MCF 10A (cell line): ENCODE data around the gene ABR. TPM values are rescaled to one million over a fixed set of nuclear protein-coding genes. Genes with fewer than 3 reads are reported as not detected.

Source experiments
- BruUV-seq: library from RNA; stranded (reverse); fragments of 400-500 nt; replicated peaks from 2 replicates; lab custom pipeline; 2021; lab: Mats Ljungman, UMichigan
- CTCF ChIA-PET: fragments of 300-600 bp; sonication (Branson Sonifier 250); formaldehyde crosslinking; extraction: SDS; loops from one replicate; lab custom pipeline; 2021; ENCODE audit warnings: antibody characterized with exemption, inconsistent platforms; lab: Yijun Ruan, JAX
- POLR2A ChIA-PET: fragments of 300-600, 350-650 bp; sonication (Branson Sonifier 250); formaldehyde crosslinking; extraction: SDS; loops from one replicate; lab custom pipeline; 2020; ENCODE audit warnings: antibody characterized with exemption, inconsistent platforms; lab: Yijun Ruan, JAX
- DNase-seq: peaks from one replicate; pipeline ENCODE4 v3.0.0-alpha.2; 2018; ENCODE audit not compliant: unreplicated experiment
- H3K27ac Mint-ChIP-seq: one replicate; pipeline ENCODE4 v1.8.0; 2022; ENCODE audit warnings: mild to moderate bottlenecking, low read depth, mixed read lengths; ENCODE audit not compliant: unreplicated experiment
- H3K27me3 Mint-ChIP-seq: one replicate; pipeline ENCODE4 v1.8.0; 2022; ENCODE audit warnings: mixed read lengths; ENCODE audit not compliant: insufficient read depth, unreplicated experiment
- H3K36me3 Mint-ChIP-seq: one replicate; pipeline ENCODE4 v1.8.0; 2022; ENCODE audit warnings: mild to moderate bottlenecking, moderate library complexity, mixed read lengths; ENCODE audit not compliant: insufficient read depth, unreplicated experiment
- H3K4me1 Mint-ChIP-seq: one replicate; pipeline ENCODE4 v1.8.0; 2022; ENCODE audit warnings: mixed read lengths; ENCODE audit not compliant: insufficient read depth, unreplicated experiment
- H3K4me3 Mint-ChIP-seq: one replicate; pipeline ENCODE4 v1.8.0; 2022; ENCODE audit warnings: mild to moderate bottlenecking, moderate library complexity, mixed read lengths; ENCODE audit not compliant: unreplicated experiment
- H3K9me3 Mint-ChIP-seq: one replicate; pipeline ENCODE4 v1.8.0; 2022; ENCODE audit warnings: mixed read lengths; ENCODE audit not compliant: unreplicated experiment
- intact Hi-C: fragments of 100-400 bp; cut with micrococcal nuclease; formaldehyde crosslinking; loops from 2 replicates; pipeline ENCODE4 v1.14.1; 2022
- total RNA-seq: library from RNA; stranded (reverse); gene quantifications from 2 replicates; pipeline ENCODE4 v1.2.3, GENCODE V29; 2022
- TF ChIP-seq, protein P1 (sequence below): fragments of 200-600 bp; IDR thresholded peaks from one replicate; pipeline ENCODE4 v1.8.0; 2022; ENCODE audit warnings: antibody characterized with exemption, mild to moderate bottlenecking; ENCODE audit not compliant: unreplicated experiment

Gene ABR
- total RNA-seq, 1 experiment from 2014 or later, result 44.7 TPM

DNA sequence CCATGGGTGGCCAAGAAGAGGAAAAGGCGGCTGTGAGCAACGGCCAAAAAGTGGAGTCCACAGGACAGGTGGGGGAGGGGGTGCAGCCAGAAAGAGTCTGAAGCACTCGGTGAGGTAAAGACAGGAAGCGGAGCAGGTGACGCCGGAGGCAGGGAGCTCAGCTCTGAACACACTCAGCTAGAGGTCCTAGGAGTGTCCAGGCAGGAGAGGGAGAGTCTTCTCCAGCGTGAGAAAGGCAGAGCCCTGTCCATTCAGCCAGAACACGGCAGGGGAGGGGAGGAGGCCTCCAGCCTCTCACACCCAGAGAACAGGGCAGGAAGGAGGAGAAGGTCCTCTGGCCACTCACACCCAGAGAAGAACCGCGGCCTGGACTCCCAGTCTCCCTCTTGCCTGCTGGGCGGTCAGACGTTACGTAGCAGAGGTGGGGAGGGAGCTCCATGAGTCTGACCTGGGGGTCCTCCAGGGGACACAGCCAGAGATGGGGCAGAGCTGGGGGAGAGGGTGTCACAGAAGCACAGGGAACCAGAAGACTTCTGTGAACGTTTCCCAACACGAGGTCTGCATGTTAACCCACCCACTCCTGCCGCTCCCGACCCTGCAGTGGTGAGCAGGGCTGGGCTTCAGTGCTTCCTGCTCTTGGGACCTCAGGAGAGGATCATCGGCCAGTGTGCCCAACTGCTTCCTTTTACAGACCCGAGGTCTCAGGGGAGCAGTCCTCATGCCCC lies 89.2 kb downstream of the ABR start:
- no peak overlapping the region for H3K4me3 Mint-ChIP-seq
- POLR2A ChIA-PET, result no interaction called here
- TF ChIP-seq, protein P1, sequence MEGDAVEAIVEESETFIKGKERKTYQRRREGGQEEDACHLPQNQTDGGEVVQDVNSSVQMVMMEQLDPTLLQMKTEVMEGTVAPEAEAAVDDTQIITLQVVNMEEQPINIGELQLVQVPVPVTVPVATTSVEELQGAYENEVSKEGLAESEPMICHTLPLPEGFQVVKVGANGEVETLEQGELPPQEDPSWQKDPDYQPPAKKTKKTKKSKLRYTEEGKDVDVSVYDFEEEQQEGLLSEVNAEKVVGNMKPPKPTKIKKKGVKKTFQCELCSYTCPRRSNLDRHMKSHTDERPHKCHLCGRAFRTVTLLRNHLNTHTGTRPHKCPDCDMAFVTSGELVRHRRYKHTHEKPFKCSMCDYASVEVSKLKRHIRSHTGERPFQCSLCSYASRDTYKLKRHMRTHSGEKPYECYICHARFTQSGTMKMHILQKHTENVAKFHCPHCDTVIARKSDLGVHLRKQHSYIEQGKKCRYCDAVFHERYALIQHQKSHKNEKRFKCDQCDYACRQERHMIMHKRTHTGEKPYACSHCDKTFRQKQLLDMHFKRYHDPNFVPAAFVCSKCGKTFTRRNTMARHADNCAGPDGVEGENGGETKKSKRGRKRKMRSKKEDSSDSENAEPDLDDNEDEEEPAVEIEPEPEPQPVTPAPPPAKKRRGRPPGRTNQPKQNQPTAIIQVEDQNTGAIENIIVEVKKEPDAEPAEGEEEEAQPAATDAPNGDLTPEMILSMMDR, result no peak
- no peaks in the 10 kb centered on the region for H3K4me1 Mint-ChIP-seq
- peaks cover 17% of the 10 kb centered on the region for H3K36me3 Mint-ChIP-seq
- BruUV-seq, result no TSS peak
- no peaks in the 10 kb centered on the region for H3K27me3 Mint-ChIP-seq
- no peaks in the 10 kb centered on the region for H3K9me3 Mint-ChIP-seq
- H3K27ac Mint-ChIP-seq, result no peak overlapping the region
- CTCF ChIA-PET, result no interaction called here
- DNase-seq, result no peak
- intact Hi-C loops, result no loop called here

DNA sequence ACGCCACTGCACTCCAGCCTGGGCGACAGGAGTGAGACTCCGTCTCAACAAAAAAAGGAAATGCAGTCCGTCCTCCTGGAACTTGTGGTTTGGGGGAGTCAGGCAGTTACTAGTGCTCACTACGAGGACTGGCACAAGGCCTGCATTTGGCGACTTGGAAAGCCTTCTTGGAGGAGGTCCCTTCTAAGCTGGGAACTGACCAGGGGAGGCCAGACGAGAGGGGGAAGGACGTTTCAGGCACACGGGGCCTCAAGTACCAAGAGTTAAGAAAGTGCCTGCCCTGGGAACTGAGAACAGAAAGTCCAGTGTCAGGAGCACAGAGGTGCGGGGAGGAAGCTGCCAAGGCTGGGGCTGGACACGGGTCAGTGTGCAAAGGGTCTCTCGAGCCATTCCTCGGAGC lies 89.9 kb downstream of the ABR start:
- POLR2A ChIA-PET, result interaction anchor here (0.7 kb wide), 1 partner anchor 9 kb away, joined by 3 read pairs; no protein-coding TSS in a partner anchor
- H3K27me3 Mint-ChIP-seq, result no peaks in the 10 kb centered on the region
- no peak for DNase-seq
- no peaks in the 10 kb centered on the region for H3K9me3 Mint-ChIP-seq
- H3K36me3 Mint-ChIP-seq, result peaks cover 17% of the 10 kb centered on the region
- no peak overlapping the region for H3K4me3 Mint-ChIP-seq
- CTCF ChIA-PET, result no interaction called here
- intact Hi-C loops, result no loop called here
- H3K27ac Mint-ChIP-seq, result no peak overlapping the region
- no TSS peak for BruUV-seq
- TF ChIP-seq, protein P1, result no peak
- H3K4me1 Mint-ChIP-seq, result no peaks in the 10 kb centered on the region

DNA sequence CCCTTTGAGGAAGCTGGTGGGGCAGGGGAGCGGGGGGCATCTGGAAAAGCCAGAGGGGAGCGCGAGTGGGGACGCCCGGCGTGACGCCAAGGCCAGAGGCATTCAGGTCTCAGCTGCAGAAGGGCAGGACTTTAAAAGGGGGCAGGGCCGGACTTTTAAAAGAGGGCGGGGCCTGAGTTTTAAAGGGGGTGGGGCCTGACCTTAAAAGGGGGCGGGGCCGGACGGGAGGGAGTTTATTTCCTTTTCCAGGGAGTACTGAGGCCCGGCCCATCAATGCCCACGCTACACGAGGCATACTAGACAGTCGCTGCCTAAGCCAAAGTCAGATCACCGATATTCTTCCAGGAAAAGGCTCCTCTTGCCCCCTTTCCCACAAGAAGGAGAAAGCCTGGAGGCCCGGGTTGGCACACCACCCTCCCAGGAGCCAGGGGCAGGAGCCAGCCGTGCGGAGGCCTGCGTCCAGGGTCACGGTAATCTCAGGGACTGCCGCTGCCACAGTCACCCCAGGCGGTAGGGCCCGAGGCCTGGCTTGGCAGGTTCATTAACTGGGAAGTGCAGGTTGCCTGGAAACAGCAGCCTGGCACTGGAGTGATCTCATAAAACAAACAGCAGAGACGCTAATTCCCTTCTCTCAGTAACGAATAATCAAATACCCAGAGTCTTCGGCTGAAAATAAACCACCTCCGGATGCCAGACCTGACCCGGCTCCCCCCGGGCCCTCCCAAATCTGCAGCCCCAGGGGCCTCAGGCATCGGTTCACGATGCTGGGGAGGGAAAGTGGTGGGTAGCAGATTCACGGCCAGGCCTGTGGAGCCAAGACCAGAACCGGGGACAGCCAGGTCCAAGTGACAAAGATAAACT lies 92.2 kb downstream of the ABR start:
- ChIA-PET POLR2A (interaction anchor here (0.7 to 1.4 kb wide), 3 partner anchors 9 to 473 kb away, joined by 3 read pairs; no protein-coding TSS in a partner anchor), CTCF (interaction anchor here (0.6 to 0.7 kb wide), 3 partner anchors 31 to 677 kb away, joined by 3 read pairs; no protein-coding TSS in a partner anchor)
- H3K9me3 Mint-ChIP-seq, result no peaks in the 10 kb centered on the region
- peak overlapping the region; percentile 47 for H3K4me3 Mint-ChIP-seq
- TSS peak; percentile 88 for BruUV-seq
- H3K27me3 Mint-ChIP-seq, result no peaks in the 10 kb centered on the region
- H3K36me3 Mint-ChIP-seq, result peaks cover 24% of the 10 kb centered on the region
- H3K27ac Mint-ChIP-seq, result peak overlapping the region; percentile 84
- intact Hi-C loops, result no loop called here
- no peaks in the 10 kb centered on the region for H3K4me1 Mint-ChIP-seq
- peak; percentile 85 for DNase-seq
- TF ChIP-seq, protein P1, result no peak
